Adrenal gland (tissue), 5 donors: ENCODE measurements around the gene UBALD2.

Experiments
- CTCF ChIP-seq, 6 experiments: fragments of 450-650 bp in 4 of 6; fragments of 200-600 bp in 2 of 6; sonication (generic) in 1 of 6; IDR thresholded peaks; 1 replicate in 5 of 6; 2 replicates in 1 of 6; pipeline versions ENCODE4 v1.5.1 to v1.8.0; 2016 to 2021; ENCODE audit warnings: antibody characterized with exemption in 6 of 6, mild to moderate bottlenecking in 2 of 6, moderate library complexity in 1 of 6
- POLR2A ChIP-seq, 2 donors: fragments of 450-650 bp; IDR thresholded peaks; one replicate each; pipeline ENCODE4 v1.6.1; 2017; ENCODE audit warnings: antibody characterized with exemption in 2 of 2, mild to moderate bottlenecking in 2 of 2, moderate library complexity in 1 of 2
- donor health status: DM: no; HTN: no; CAD: no.

- no peak for TF ChIP-seq CTCF (IDR thresholded peaks at IDR 0.05)
- no peak for TF ChIP-seq POLR2A (IDR thresholded peaks at IDR 0.05)
Observed at GRCh38 chr17:76307299-76307965, 42.3 kb downstream of the UBALD2 start.
